ENCODE results near the gene ASXL1.

Gene ASXL1

DNA sequence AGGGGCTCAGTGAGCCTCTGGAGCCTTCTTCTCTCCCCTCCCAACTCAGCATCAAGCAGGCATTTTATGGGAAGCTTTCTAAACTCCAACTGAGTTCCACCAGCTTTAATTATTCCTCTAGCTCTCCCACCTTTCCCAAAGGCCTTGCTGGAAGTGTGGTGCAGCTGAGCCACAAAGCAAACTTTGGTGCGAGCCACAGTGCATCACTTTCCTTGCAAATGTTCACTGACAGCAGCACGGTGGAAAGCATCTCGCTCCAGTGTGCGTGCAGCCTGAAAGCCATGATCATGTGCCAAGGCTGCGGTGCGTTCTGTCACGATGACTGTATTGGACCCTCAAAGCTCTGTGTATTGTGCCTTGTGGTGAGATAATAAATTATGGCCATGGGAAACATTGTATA is 78.8 kb downstream of the ASXL1 start:
- in situ Hi-C loops (cut with HindIII; ENCODE audit: low sequenced_read_pairs), result no loop called here

DNA sequence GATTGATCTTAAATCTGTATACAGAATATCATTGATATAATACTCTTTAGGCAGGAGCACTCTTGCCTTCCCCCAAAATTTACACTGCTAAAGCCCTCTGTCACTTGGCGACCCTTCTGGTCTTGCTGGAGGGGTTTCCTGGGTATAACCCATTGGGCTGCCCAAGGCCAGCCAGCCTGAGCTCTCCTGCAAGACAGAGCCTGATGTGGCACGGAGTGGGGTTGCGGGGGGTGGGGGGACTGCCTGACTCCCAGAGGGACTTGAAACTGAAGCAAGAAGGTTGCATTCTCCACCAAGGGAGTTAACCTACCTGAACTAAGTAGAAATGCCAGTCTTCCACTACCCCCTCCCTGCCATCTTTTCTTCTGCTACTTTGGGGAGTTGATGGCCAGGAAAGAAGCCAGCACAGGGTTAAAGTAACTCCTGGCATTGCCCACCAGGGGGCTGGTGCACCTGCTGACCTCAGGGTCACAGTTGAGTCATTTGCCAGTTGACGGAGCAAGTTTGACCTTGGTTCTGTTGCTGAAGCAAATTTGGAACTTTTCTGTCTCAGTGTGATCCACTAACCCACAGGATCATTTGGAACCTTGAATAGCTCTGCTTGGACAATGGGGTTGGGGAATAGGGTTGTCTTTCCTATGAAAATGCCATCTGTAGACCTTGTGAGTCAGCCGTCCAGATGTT is 79.4 kb downstream of the ASXL1 start:
- in situ Hi-C loops (cut with HindIII; ENCODE audit: low sequenced_read_pairs), result no loop called here

DNA sequence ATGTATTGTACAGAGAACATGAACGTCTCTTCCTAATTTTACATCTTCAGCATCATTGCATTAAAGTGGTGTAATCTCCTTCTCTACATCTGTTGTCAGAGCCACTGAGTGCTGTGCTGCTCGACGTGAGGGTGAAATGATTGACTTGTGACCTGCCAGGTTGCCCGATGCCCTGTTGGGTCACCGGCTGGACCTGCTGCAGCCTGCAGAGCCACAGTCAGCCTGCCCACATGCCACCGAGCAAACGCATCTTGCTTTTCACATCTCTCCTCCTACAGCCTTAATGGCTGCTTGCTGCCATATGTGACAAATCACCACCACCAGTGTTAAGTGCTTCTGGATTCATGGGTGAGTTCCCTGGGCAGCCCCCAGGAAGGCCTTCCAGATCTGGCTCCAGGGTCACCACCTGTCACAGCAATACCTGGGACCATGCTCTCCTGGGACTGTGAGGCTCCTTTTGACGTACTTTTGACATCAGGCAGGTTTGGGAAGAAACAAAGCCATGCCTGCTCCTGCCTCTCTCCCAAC is 80.3 kb downstream of the ASXL1 start:
- in situ Hi-C loops (cut with HindIII; ENCODE audit: low sequenced_read_pairs), result no loop called here

DNA sequence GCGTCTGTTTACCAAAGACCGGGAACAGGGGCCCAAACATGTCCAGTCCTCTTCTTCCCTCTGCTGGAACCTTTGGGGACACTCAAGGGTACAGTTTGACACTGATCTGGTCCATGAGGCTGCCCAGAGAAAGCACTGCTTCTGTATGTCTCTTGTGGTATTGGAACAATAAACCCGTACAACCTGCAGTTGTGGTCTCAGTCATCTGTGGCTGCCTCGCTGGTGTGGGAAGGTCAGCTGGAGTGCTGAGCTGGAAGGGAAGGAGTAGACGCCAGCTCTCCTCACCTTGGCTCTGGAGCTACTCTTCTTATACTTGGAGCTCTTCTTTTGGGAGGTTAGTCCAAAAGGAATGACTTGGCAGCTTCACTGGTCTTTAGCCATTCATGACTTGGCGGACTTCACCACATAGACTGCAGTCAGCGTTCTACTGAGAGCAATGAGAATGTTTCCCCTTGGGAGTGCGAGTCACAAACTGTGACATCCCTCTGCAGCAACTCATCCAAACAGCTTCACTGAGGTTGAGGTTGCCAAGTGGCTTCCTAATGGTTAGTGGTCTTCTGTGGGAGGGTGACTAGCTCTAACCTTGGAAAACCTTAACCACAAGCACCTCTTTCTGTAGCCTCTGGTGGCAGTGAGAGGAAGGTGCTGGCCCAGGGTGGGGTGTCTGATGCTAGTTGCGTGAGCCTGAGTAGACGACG is 81.2 kb downstream of the ASXL1 start:
- in situ Hi-C loops (cut with HindIII; ENCODE audit: low sequenced_read_pairs), result no loop called here

DNA sequence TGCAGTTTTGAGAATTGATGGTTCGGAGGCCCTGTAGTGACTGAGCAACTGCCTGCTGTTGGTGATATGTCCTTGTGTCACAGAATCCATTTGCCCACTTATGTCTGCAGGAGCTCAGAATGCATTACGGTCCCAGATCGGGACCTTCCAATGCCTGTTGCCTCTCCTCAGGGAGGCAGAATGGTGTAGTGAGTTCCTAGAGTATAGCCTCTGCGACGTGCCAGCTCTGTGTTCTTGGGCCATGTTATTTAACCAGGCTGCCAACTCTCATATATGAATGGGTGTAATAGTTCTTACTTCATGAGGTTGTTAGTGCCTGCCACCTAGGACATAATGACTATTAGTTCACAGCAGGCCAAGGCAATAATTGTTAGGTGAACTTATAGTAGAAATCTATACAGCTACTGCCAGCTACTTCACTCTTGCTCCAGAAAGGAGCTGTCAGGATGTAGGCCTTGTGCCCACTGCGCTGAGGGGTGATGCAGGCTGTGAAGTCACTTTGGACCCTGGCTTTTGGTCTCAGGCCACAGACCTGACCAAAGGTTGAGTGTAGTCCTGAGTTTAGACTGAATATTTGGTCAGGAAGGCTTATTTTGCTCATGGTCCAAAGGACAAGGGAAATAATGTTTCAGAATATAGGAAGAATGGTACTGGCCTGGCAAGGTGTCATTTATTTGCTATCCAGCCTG is 82.1 kb downstream of the ASXL1 start:
- in situ Hi-C loops (cut with HindIII; ENCODE audit: low sequenced_read_pairs), result no loop called here

DNA sequence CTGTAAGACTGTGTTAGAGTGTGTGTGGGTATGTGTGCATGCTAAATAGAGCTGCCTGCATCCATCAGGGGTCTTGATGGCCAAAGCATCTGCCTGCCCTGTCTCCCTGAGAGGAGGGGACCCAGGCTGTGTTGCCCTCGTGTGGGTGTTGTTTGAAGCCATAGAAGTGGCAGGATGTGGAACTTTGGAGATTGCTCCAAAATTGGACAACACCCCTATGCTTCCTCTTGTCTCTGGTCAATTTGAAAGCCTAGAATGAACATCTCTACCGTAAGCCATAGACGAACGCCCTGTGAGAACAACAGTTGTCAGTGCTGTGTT is 82.6 kb downstream of the ASXL1 start:
- in situ Hi-C loops (cut with HindIII; ENCODE audit: low sequenced_read_pairs), result no loop called here

DNA sequence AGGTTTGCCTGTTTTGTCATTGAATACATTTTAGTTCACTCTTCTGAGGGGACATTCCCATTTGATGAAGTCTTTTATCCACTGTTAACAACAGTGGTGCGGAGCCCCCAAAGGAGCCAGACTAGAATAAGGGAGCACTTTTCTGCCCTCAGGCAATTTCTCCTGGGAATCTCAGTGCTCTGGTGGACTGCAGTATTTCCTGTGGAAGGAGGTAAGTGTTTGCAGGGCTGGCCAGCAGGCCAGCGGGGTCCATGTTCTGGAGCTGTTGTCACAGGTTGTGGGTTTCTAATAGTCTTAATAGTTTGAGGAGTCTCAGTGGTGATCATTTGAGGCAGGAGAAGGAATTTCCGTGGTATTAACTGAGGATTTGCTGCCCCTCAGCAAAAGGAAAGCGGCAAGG is 83.5 kb downstream of the ASXL1 start:
- in situ Hi-C loops (cut with HindIII; ENCODE audit: low sequenced_read_pairs), result no loop called here

DNA sequence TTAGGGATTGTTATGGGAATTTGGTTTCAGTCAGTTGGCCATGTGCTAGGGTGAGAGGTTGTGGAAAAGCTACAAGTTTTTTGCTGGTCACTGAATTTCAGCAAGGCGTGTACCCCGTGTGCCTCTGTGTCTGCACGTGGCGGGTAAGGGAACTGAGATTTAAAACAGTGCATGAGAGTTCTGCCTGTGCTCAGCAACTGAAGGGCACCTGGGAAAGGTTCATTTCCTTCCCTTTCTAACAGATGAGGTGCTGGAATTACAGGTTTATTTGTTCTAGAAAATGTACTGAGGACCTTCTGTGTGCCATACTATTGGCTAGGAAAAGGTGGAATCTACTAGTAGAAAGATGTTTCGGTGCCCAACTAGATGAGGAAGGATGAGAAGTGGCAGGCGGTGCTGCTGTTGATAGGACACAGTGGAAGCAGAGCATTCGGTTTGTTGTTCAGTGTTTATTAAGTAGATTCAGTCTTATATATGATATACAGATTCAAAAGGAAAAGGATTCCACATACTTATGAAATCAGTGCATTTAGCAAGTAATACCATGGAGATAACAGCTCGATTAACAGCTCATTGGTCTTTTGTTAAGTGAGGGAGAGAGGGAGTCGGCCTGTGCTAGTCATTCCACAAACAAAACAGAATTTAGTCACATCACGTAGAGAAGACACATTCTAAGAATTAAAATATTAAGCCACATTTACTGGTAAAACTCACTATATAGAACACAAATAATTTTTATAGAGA is 84.7 kb downstream of the ASXL1 start:
- in situ Hi-C loops (cut with HindIII; ENCODE audit: low sequenced_read_pairs), result no loop called here

DNA sequence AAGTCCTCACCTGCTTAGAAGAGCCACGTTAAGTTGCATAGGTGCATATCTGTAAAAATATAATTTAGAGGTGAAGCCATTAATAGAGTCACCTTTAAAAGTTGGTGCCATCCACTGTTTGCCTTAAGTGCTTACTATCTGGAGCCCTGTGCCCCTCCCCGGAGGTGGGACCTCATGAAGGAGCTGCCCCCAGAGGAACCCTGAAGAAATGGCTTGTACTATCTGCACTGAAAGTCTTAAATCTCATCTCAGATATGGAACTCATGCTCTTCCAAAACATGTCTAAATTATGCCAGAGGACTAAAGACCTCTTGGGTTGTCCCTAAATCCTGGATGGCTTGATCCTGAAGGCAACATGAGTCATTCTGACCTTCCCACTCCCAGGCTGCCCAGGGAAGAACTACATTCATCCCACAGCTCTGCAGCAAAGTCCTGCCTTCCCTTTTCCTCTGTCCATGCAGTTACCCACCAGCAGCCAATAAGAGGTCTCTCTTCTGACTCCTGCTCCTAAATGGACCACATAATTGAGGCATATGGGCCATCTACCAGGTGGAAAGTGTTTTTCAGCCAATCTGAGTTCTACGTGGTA is 85.3 kb downstream of the ASXL1 start:
- in situ Hi-C loops (cut with HindIII; ENCODE audit: low sequenced_read_pairs), result no loop called here

DNA sequence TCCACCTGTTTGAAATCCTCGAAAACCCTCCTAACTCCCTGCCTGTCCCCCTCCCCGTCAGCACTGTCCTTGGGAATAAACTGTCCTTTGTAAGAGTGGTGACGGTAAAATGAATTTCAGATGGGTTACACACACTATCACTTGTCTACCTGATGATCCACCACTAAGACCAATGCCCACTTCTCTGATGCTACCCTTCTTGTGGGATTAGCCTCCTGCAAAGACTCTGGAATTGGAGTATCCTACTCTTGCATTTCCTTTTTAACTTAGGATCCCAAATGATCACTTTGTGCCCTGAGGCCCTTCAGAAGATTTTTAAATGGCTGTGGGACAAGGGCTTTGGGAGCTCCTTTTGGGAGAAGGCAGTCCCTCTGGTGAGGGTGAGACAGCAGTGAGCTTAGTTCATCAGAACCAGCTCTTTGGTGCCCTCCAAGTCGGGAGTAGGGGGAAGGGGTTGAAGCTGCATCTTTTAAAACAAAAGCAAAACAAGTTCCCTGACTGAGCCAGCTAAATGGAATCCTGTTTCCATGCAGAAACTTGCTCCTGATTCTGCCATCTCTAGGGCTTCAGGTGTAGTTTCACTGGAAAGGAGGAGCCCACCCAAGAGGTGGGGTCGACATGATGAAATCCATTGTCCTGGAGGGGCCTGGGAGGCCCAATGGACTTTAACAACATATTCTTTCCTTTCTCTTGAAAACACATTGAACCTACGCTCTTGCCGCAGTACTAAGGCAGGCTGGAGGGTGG is 86.5 kb downstream of the ASXL1 start:
- in situ Hi-C loops (cut with HindIII; ENCODE audit: low sequenced_read_pairs), result no loop called here

DNA sequence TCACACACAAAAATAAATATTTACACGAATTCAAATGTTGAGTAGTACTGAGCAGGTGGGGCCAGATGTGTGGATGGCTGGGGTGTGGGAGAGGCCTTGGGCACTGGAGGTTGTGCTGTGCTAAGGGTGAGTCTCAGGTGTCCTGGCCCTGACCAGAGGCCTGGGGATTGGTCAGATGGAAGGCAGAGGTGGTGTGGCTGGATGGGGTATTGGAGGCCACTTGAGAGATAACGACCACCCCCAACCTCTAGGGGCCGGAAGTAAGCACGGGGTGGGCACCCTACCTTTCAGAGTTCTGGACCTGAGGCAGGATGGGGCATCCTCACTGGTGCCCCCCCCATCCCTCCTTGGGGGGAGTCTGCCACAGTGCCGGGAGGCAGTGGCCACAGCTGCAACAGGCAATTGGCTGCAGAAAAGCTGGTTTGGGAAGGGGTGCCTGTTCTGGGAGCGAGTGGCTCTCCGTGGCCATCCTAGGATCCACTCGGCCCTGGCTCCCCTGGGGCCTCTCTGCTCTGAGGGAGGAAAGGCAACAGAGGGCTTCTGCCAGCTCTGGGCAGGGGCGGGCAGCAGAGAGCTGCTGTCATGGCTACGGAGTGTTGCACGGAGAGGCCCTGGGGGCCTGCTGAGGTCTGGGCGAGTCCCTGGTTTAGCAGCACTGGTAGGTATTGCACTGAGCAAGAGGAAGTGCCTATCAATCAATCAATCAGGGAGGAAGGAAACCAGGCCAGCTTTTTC is 87.6 kb downstream of the ASXL1 start:
- in situ Hi-C loops (cut with HindIII; ENCODE audit: low sequenced_read_pairs), result no loop called here

DNA sequence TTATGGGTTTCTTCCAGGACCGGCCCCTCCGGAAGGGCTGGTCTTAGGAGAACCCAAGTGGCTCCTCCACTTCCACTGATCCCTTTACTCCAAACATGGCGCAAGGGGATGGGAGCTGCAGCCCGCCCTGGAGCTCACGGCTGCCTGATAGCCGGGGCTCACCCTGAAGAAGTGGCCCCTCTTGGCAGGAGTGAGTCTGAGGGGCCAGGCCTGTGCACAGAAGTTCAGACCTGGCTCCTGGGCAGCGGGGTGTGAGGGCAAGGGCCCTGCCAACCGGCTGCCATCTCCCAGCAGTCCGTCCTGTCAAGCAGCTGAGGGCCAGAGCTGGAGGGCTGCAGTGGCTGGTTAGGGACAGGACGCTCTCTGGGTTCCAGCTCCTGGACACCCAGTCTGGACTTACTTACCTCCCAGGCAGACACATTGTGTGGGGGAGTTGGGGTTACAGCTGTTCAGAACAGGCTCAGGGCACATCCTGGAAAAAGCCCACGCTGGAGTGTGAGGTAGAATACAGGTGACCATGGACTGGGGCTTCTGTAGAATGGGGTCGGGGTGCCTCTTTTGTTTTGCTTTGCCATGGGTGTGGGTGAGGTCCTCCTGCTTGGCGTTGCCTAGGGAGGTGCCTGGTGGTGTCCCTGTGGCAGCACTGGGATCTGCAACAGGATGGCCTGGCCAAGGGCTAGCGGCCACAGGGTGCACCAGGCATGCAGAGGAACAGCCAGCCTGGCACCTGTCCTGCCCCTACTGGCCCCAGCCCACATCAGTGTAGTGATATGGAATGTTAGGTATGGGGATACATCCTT is 88.4 kb downstream of the ASXL1 start:
- in situ Hi-C loops (cut with HindIII; ENCODE audit: low sequenced_read_pairs), result no loop called here

DNA sequence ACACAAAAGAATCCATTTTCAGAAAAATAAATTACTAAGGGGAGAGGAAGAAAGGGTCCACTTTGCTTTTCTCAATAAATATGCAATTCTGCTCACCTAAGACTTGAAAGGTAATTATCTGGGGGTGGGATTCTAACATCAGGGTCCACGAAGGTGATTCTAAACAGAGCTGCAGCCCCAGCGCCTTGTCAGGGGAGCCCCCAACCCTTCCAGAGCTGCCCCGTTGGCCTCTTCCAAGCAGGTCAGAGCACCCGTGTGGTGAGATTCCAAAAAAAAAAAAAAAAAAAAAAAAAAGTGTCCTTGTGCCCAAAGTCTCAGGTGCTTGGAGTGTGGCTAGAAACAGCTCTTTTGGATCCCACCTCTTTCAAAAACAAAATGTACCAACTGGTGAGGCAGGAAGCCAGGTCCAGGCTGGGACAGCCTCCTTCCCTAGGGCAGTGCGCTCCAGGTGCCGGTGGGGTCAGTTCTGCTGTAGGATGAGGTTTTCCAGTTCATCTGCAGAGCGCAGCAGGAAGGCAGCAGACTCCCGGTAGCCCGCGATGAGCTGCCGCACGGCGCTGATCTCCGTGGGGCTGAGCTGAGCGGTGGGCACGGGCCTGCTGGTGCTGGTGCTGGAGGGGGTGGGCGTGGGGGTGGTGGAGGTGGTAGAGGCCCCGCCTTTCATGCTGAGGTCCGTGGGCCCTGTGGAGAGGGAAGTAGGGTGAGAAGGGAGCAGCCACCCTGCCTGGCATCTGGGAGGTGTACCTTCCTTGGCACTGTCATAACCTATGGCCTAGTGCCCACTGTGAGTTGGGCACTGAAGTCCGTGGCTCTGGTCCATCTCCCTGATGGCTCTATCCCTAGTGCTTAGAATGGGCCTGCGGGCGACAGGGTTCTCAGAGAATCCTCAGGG is 89.3 kb downstream of the ASXL1 start:
- in situ Hi-C loops (cut with HindIII; ENCODE audit: low sequenced_read_pairs), result no loop called here

DNA sequence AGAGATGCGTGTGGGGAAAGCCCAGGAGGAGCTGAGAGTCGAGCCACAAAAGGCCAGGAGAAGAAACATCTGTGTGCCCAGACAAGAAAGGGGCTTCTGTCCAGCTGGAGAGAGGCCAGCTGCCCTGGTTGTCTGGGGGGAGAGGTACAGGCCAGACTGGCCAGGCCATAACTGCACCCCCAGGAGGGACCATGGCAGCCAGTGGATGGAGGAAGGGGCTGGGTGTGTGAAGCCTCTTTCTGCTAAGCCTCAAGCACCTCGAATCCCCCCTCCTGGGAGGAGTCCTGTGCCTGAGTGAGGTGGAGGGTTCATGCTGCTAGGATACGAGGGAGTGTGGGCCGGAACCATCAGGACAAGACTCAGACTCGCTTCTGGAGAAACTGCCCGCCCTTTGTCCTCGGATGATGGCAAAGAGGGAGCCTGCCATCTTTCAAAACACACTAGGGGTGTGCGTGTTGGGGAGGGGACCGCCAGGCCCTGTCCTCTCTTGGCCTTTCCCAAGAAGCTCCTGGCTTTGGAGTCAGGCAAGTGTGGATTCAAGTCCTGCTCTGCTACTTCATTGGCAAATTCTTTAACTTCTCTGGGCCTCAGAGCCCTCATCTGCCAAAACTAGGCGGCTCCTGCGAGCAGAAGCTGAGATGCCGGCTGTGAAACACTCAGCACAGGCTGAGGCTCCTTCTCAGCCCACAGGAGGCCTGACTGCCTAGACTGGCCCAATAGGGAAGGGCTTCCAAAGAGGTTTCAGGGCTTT is 90.3 kb downstream of the ASXL1 start:
- in situ Hi-C loops (cut with HindIII; ENCODE audit: low sequenced_read_pairs), result no loop called here

DNA sequence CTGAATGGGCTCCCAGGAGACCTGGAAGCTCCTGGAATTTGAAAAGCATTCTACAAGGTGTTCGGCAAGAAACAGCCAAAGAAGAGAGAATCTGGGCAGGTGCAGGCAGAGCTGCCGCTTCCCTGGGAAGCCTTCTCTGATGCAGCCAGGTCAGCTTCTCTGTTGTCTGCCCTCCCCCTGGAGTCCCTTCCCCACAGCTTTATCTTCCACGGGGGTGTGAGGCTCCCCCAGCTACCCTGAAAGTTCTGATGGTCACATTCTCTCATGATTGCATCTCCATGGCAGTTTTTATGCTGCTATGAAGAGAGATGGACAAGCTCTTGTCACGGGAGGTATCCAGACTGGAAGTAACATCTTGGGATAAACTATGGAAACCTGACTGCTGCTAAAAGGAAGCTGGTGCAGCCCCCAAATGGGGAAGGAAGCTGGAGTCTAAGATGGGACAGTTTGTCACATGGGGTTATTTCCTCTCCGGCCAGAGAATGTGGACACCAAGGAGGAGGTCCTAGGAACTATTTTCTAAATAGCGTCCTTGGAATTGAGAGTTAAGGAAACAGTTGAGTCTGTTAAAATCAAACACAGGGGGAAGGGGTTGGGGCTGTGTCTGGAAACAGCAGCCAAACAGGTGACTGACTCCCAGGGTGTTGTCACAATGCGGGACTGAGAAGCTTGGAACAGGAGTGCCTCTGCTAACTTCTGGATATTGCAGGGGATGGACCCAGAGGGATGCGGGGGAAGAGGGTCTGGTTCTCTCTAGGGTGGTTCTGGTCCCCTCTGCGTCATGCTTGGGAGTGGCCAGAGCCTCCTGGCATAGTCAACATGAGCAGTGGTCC is 91.1 kb downstream of the ASXL1 start:
- in situ Hi-C loops (cut with HindIII; ENCODE audit: low sequenced_read_pairs), result no loop called here

DNA sequence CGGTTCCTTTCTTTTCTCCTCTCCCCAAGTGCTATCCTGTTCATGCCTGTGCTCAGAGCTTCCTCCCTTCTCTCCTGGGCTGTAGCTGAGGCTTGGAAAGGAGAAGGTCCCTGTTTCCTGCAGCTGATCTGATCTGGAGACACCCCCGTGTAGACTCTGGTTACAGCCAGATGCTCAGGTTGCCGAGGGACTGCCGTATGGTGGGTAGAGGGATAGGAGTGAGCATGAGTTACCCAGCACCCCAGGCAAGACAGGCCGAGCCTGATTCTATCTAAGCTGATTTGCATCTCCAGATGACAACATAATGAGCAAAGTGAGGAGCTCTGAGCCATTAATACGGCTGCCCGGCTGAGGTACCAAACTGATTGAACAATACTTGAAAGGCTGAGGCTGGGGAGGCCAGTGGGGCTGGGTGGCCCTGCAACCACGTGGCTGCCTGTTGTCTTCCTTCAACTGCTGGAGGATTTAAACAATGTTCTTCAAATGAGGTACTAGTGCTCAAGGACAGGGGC is 91.8 kb downstream of the ASXL1 start:
- in situ Hi-C loops (cut with HindIII; ENCODE audit: low sequenced_read_pairs), result no loop called here

All from DLD1 (cell line).